ENCODE measurements around the gene PHOX2A.

Gene PHOX2A

DNA sequence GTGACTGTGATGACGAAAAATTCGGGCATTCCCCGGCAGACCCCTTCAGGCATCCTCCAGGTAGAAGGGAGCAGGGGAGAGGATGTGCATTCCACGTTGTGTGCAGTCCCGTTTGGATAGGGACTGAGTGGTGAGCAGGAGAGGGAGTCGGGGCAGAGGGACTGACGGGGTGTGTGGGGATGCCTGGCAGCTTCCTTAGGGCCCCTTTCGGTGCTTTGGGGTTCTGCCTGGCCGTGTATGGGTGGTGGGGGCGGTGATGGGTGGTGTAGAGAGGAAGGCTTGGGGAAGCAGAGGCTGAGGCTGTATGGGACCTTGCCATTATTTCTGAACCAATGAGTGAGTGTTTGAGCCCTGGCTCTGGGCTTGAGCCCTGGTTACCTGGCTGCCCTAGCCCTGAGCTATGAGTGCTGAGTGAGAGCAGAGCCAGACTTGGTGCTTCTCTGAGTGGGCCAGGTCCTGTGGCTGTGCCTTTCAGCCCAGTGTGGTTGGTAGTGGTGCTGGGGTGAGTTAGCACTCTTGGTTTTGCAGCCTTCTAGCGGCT is 18.5 kb downstream of the PHOX2A start:
- H3K9ac ChIP-seq (ENCODE audit: low read length) = peak overlapping the region; percentile 94

DNA sequence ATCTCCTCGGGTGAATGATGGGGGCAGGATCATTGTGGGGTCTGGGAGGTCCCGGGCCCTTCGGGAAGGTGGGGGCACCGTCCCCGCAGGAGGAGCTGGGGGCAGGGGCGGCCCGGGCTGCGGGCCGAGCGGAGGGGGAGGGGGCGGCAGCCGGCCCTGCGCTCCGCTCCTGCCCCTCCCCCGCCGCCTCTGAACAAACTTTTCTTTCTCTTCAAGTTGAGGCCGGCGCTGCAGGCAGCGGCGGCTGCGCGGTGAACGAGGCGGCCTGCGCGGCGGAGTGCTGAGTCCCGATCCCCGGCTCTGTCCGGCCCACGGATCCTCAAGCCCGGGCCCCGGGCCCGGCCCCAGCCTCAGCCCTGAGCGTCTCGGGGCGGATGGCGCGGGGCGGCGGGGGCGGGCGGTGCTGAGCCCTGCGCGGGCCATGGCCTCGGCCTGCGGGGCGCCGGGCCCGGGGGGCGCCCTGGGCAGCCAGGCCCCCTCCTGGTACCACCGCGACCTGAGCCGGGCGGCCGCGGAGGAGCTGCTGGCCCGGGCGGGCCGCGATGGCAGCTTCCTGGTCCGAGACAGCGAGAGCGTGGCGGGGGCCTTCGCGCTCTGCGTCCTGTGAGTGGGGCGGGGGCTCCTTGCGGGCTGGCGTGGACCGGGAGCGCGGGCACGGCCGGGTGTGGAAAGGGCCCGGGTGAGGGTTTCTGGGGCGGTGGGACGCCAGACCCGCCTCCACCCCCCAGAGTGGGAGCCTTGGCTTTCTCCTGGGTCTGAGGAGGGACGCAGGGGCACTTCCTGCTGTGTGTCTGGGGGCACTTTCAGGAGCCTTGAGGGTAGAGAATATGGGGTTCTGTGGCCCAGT is 19.2 kb downstream of the PHOX2A start, which contains the start of gene INPPL1:
Gene INPPL1, plus strand, starts transcription at position 204 of the 847 bp plus-strand sequence. Its CDS starts 218 bp downstream, at position 422.
- no peaks in the 10 kb centered on the region for H3K27me3 ChIP-seq (replicated peaks; ENCODE audit: control insufficient read depth, insufficient read depth, low read length)
- peak; percentile 80 for DNase-seq (ENCODE audit: low read depth)
- peak within 1 kb of the TSS; percentile 89 for H3K4me3 ChIP-seq (ENCODE audit: low read length)
- peaks cover 18% of the 10 kb centered on the region for H3K4me1 ChIP-seq (ENCODE audit: control insufficient read depth, insufficient read depth, low read length)
- no peaks in the 10 kb centered on the region for H3K9me3 ChIP-seq (ENCODE audit: control insufficient read depth, low read length)
- peak within 1 kb of the TSS; percentile 94 for H3K9ac ChIP-seq (ENCODE audit: low read length)
- peaks cover 26% of the 10 kb centered on the region for H3K36me3 ChIP-seq (ENCODE audit: control insufficient read depth, insufficient read depth, low read length, severe bottlenecking)

More for the DNA sequence above, 18.5 kb downstream of the PHOX2A start:
- H3K36me3 ChIP-seq (ENCODE audit: control insufficient read depth, insufficient read depth, low read length, severe bottlenecking) = peaks cover 33% of the 10 kb centered on the region
- no peaks in the 10 kb centered on the region for H3K9me3 ChIP-seq (ENCODE audit: control insufficient read depth, low read length)
- no peaks in the 10 kb centered on the region for H3K27me3 ChIP-seq (replicated peaks; ENCODE audit: control insufficient read depth, insufficient read depth, low read length)
- DNase-seq (ENCODE audit: low read depth) = peak; percentile 43
- H3K4me1 ChIP-seq (ENCODE audit: control insufficient read depth, insufficient read depth, low read length) = peaks cover 18% of the 10 kb centered on the region
- H3K4me3 ChIP-seq (ENCODE audit: low read length) = peak overlapping the region; percentile 89

GRCh38 chr11:72223615-72224563 is 20.1 kb downstream of the PHOX2A start:
- Histone ChIP-seq H3K9ac (ENCODE audit: low read length) (peak overlapping the region; percentile 94), H3K4me3 (ENCODE audit: low read length) (peak overlapping the region; percentile 89), H3K36me3 (ENCODE audit: control insufficient read depth, insufficient read depth, low read length, severe bottlenecking) (peaks cover 17% of the 10 kb centered on the region), H3K27me3 (replicated peaks; ENCODE audit: control insufficient read depth, insufficient read depth, low read length) (no peaks in the 10 kb centered on the region), H3K9me3 (ENCODE audit: control insufficient read depth, low read length) (no peaks in the 10 kb centered on the region), H3K4me1 (ENCODE audit: control insufficient read depth, insufficient read depth, low read length) (peaks cover 18% of the 10 kb centered on the region)
- peak; percentile 89 for DNase-seq (ENCODE audit: low read depth)

- Histone ChIP-seq H3K36me3 (ENCODE audit: control insufficient read depth, insufficient read depth, low read length, severe bottlenecking) (peaks cover 9% of the 10 kb centered on the region), H3K9ac (ENCODE audit: low read length) (peak overlapping the region; percentile 94), H3K9me3 (ENCODE audit: control insufficient read depth, low read length) (no peaks in the 10 kb centered on the region), H3K27me3 (replicated peaks; ENCODE audit: control insufficient read depth, insufficient read depth, low read length) (peaks cover 3% of the 10 kb centered on the region), H3K4me1 (ENCODE audit: control insufficient read depth, insufficient read depth, low read length) (peaks cover 18% of the 10 kb centered on the region), H3K4me3 (ENCODE audit: low read length) (peak overlapping the region; percentile 89)
- peak; percentile 96 for DNase-seq (ENCODE audit: low read depth)
Observed at GRCh38 chr11:72222907-72223614, 20.9 kb downstream of the PHOX2A start.

- peak overlapping the region; percentile 89 for H3K4me3 ChIP-seq (ENCODE audit: low read length)
- peaks cover 9% of the 10 kb centered on the region for H3K27me3 ChIP-seq (replicated peaks; ENCODE audit: control insufficient read depth, insufficient read depth, low read length)
Observed at GRCh38 chr11:72222106-72222891, 21.7 kb downstream of the PHOX2A start.

DNA sequence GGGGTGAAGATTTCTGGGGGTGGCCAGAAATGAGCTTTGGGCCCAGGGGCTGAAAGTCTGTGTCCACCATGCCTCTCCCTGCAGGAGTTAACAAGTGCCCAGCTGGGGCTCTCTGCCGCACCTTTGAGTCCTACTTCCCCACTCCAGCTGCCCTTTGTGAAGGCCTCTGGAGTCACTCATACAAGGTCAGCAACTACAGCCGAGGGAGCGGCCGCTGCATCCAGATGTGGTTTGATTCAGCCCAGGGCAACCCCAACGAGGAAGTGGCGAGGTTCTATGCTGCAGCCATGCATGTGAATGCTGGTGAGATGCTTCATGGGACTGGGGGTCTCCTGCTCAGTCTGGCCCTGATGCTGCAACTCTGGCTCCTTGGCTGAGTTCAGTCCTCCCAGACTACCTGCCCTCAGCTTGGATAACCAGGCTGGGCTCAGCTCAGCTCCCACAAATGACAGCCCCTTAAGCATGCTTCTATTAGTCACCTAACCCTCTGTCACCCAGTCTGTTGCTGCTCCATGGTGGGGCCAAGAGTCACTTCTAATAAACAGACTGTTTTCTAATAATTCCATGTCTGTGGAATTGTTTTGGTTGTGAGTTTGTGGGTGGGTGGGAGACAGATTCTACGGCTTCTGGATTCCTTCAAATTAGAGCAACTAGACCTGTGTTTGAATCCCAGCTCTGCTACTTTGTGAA is 22.4 kb downstream of the PHOX2A start:
- no peak for DNase-seq (ENCODE audit: low read depth)
- Histone ChIP-seq H3K9me3 (ENCODE audit: control insufficient read depth, low read length) (no peaks in the 10 kb centered on the region), H3K27me3 (replicated peaks; ENCODE audit: control insufficient read depth, insufficient read depth, low read length) (peaks cover 11% of the 10 kb centered on the region), H3K36me3 (ENCODE audit: control insufficient read depth, insufficient read depth, low read length, severe bottlenecking) (peaks cover under 1% of the 10 kb centered on the region), H3K4me3 (ENCODE audit: low read length) (no peak overlapping the region), H3K9ac (ENCODE audit: low read length) (no peak overlapping the region), H3K4me1 (ENCODE audit: control insufficient read depth, insufficient read depth, low read length) (peaks cover 18% of the 10 kb centered on the region)

More at GRCh38 chr11:72222106-72222891, 21.7 kb downstream of the PHOX2A start:
- H3K4me1 ChIP-seq (ENCODE audit: control insufficient read depth, insufficient read depth, low read length) = peaks cover 18% of the 10 kb centered on the region
- peaks cover 7% of the 10 kb centered on the region for H3K36me3 ChIP-seq (ENCODE audit: control insufficient read depth, insufficient read depth, low read length, severe bottlenecking)
- no peak for DNase-seq (ENCODE audit: low read depth)
- H3K9ac ChIP-seq (ENCODE audit: low read length) = peak overlapping the region; percentile 94
- H3K9me3 ChIP-seq (ENCODE audit: control insufficient read depth, low read length) = no peaks in the 10 kb centered on the region

DNA sequence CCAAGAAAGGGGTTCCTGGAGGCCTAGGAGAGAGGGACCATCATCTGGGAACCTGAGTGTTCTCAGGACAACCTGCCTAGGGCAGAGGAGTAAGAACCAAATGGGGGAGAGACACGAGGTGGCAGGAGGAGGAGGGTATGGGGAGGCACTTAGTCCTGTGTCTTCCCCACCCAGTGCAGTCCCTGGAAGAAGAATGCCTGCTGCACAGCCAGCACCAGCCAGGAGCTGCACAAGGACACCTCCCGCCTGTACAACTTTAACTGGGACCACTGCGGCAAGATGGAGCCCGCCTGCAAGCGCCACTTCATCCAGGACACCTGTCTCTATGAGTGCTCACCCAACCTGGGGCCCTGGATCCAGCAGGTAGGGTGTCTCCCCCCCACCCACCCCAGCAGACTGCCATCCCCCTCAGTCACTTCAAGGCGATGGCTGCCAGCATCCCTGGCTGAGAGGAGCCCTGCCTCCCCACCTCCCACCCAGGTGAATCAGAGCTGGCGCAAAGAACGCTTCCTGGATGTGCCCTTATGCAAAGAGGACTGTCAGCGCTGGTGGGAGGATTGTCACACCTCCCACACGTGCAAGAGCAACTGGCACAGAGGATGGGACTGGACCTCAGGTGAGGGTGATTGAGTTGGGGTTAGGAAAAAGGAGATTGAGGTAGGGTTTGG is 23.1 kb downstream of the PHOX2A start:
- no peak overlapping the region for H3K4me3 ChIP-seq (ENCODE audit: low read length)
- H3K27me3 ChIP-seq (replicated peaks; ENCODE audit: control insufficient read depth, insufficient read depth, low read length) = peaks cover 11% of the 10 kb centered on the region
- no peak overlapping the region for H3K9ac ChIP-seq (ENCODE audit: low read length)
- peaks cover 17% of the 10 kb centered on the region for H3K4me1 ChIP-seq (ENCODE audit: control insufficient read depth, insufficient read depth, low read length)
- H3K9me3 ChIP-seq (ENCODE audit: control insufficient read depth, low read length) = no peaks in the 10 kb centered on the region
- DNase-seq (ENCODE audit: low read depth) = no peak
- H3K36me3 ChIP-seq (ENCODE audit: control insufficient read depth, insufficient read depth, low read length, severe bottlenecking) = no peaks in the 10 kb centered on the region

DNA sequence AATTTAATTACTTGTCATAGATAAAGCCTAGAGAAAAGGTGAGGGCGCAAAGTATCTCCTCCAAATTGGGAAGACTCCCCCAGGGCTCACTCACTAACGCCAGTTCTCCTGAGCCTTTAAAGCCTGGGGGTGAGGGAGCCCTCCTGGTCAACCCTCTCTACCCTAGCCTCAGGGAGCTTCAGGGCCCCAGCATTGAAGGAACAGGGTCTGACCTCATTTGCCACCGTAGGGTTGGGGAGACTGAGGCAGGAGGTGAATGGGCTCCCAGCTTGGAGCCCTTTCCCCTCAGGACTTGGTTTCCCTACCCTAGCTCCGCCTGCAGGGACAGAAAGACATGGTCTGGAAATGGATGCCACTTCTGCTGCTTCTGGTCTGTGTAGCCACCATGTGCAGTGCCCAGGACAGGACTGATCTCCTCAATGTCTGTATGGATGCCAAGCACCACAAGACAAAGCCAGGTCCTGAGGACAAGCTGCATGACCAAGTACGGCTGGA is 25.7 kb downstream of the PHOX2A start:
- Histone ChIP-seq H3K36me3 (ENCODE audit: control insufficient read depth, insufficient read depth, low read length, severe bottlenecking) (no peaks in the 10 kb centered on the region), H3K4me3 (ENCODE audit: low read length) (no peak overlapping the region), H3K4me1 (ENCODE audit: control insufficient read depth, insufficient read depth, low read length) (peaks cover 10% of the 10 kb centered on the region), H3K9me3 (ENCODE audit: control insufficient read depth, low read length) (no peaks in the 10 kb centered on the region), H3K9ac (ENCODE audit: low read length) (no peak overlapping the region), H3K27me3 (replicated peaks; ENCODE audit: control insufficient read depth, insufficient read depth, low read length) (peaks cover 11% of the 10 kb centered on the region)
- DNase-seq (ENCODE audit: low read depth) = no peak

- DNase-seq (ENCODE audit: low read depth) = no peak
Observed at GRCh38 chr11:72217841-72218240, 26.1 kb downstream of the PHOX2A start.

More at GRCh38 chr11:72217841-72218240, 26.1 kb downstream of the PHOX2A start:
- no peaks in the 10 kb centered on the region for H3K36me3 ChIP-seq (ENCODE audit: control insufficient read depth, insufficient read depth, low read length, severe bottlenecking)
- no peaks in the 10 kb centered on the region for H3K9me3 ChIP-seq (ENCODE audit: control insufficient read depth, low read length)
- H3K9ac ChIP-seq (ENCODE audit: low read length) = no peak overlapping the region
- no peak overlapping the region for H3K4me3 ChIP-seq (ENCODE audit: low read length)
- peaks cover 9% of the 10 kb centered on the region for H3K4me1 ChIP-seq (ENCODE audit: control insufficient read depth, insufficient read depth, low read length)
- H3K27me3 ChIP-seq (replicated peaks; ENCODE audit: control insufficient read depth, insufficient read depth, low read length) = peaks cover 11% of the 10 kb centered on the region
